Measurements from ENCODE around the gene ATG7. TPM values are rescaled to one million over a fixed set of nuclear protein-coding genes. Genes with fewer than 3 reads are reported as not detected.

ATG7 gene
- total and polyA plus RNA-seq, 12 donors, result 9.1 to 118 (median 40.0) TPM

DNA sequence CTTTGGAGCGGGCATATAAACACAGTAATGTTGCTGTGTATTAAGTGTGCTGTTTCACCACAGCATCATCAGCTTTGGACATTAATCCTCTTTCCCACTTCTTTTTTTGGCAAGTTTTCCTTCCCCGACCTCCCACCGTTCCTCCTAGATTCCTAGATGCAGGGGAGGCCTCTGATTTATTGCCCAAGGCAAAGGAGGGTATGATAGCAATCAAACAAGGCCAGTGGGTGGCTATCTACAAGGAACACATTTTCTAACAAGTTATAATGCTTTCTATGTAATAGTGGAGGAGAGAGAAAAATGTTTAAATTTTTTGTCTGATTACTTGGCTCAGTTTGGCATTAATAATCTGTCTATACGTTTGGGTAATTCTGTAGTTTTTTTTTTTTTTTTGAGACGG is 38.1 kb downstream of the ATG7 start:
- Histone ChIP-seq H3K4me3 (no peak overlapping the region), H3K27me3 (no peaks in the 10 kb centered on the region), H3K9me3 (replicated peaks in 1 of 3) (no peaks in the 10 kb centered on the region), H3K36me3 (replicated peaks in 1 of 2) (peaks cover 0 to 40% of the 10 kb centered on the region in 2 donors), H3K4me1 (replicated peaks in 1 of 2) (peaks cover 25 to 30% of the 10 kb centered on the region in 2 donors), H3K27ac (no peak overlapping the region)
- no peak for DNase-seq
- 75 to 79% (median 77%) methylated on average over 5 of the region's 5 CpGs for WGBS, 4 donors
- TF ChIP-seq, protein P1, sequence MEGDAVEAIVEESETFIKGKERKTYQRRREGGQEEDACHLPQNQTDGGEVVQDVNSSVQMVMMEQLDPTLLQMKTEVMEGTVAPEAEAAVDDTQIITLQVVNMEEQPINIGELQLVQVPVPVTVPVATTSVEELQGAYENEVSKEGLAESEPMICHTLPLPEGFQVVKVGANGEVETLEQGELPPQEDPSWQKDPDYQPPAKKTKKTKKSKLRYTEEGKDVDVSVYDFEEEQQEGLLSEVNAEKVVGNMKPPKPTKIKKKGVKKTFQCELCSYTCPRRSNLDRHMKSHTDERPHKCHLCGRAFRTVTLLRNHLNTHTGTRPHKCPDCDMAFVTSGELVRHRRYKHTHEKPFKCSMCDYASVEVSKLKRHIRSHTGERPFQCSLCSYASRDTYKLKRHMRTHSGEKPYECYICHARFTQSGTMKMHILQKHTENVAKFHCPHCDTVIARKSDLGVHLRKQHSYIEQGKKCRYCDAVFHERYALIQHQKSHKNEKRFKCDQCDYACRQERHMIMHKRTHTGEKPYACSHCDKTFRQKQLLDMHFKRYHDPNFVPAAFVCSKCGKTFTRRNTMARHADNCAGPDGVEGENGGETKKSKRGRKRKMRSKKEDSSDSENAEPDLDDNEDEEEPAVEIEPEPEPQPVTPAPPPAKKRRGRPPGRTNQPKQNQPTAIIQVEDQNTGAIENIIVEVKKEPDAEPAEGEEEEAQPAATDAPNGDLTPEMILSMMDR (IDR thresholded peaks at IDR 0.05), result no peak
- no peak for TF ChIP-seq POLR2A (IDR thresholded peaks at IDR 0.05)
- intact Hi-C loops (cut with DNase I), result no loop called here

DNA sequence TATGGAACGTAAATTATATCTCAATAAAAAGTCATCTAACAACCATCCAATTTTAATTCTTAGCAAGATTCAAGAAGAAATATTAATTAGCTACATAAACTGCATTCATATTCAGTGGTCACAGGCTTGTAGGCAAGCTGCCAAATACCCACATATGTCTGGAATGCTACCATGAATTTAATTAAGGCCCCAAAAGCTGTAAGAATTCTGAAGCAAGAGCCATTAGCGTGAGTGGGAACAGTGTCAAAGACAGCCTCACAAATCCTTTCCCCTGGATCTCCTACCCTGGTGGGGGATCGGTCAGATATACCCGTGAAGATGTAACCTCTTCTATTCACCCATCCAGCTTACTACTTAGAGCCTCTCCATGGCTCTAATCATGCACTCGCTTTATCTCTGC is 40.0 kb downstream of the ATG7 start:
- Histone ChIP-seq H3K9me3 (replicated peaks in 1 of 3) (no peaks in the 10 kb centered on the region), H3K4me3 (no peak overlapping the region), H3K4me1 (replicated peaks in 1 of 2) (peaks cover 8 to 11% of the 10 kb centered on the region in 2 donors), H3K36me3 (replicated peaks in 1 of 2) (peaks cover 0 to 58% of the 10 kb centered on the region in 2 donors), H3K27ac (no peak overlapping the region), H3K27me3 (no peaks in the 10 kb centered on the region)
- no peak for DNase-seq
- intact Hi-C loops (cut with DNase I), result no loop called here
- TF ChIP-seq POLR2A (IDR thresholded peaks at IDR 0.05), result no peak
- TF ChIP-seq, protein P1 (IDR thresholded peaks at IDR 0.05), result no peak
- WGBS, 4 donors, result 93 to 97% (median 95%) methylated on average over 5 of the region's 5 CpGs

DNA sequence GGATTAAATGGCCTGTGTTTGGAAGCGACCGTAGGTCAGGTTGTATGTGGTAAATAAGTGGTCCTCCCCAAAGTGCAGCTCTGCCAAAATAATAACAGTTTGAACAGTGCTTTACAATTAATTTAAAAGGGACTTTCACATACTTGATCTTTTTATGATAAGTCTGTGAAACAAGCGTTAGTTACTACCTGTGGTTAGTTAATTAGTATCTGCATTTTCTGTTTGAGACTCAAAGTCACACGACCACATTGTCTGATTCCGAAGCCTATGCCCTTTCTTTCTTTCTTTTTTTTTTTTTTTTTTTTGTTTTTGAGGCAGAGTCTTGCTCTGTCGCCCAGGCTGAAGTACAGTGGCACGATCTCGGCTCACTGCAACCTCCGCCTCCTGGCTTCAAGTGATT is 45.1 kb downstream of the ATG7 start:
- intact Hi-C loops (cut with DNase I), result no loop called here
- peaks cover 0 to 75% of the 10 kb centered on the region in 2 donors for H3K36me3 ChIP-seq (replicated peaks in 1 of 2)
- H3K9me3 ChIP-seq (replicated peaks in 1 of 3), result no peaks in the 10 kb centered on the region
- WGBS, 4 donors, result 79 to 90% (median 82%) methylated on average over 9 of the region's 9 CpGs
- no peak for DNase-seq
- H3K4me3 ChIP-seq, result no peak overlapping the region
- H3K4me1 ChIP-seq (replicated peaks in 1 of 2), result no peaks in the 10 kb centered on the region
- TF ChIP-seq, protein P1 (IDR thresholded peaks at IDR 0.05), result no peak
- no peak for TF ChIP-seq POLR2A (IDR thresholded peaks at IDR 0.05)
- no peak overlapping the region for H3K27ac ChIP-seq
- H3K27me3 ChIP-seq, result no peaks in the 10 kb centered on the region

DNA sequence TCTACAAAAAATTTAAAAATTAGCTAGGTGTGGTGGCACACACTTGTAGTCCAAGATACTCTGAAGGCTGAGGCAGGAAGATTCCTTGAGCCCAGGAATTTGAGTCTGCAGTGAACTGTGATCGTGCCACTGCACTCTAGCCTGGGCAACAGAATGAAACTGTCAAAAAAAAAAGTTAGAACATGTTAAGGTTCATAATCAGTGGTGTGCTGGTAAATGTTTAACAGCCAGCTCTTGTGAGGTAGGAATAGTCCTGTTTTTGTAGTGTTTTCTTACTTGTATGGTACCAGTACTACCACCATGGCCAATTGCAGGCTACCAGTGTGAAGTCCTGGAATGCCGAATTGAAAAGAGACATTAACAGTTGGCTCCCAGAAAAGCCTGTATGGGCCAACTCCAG is 50.7 kb downstream of the ATG7 start:
- 91 to 96% (median 95%) methylated on average over 2 of the region's 2 CpGs for WGBS, 4 donors
- Histone ChIP-seq H3K27me3 (no peaks in the 10 kb centered on the region), H3K4me1 (replicated peaks in 1 of 2) (peaks cover 0 to 8% of the 10 kb centered on the region in 2 donors), H3K4me3 (no peak overlapping the region), H3K27ac (peak overlapping the region in 1 of 5 donors; percentile 15), H3K36me3 (replicated peaks in 1 of 2) (peaks cover 0 to 40% of the 10 kb centered on the region in 2 donors), H3K9me3 (replicated peaks in 1 of 3) (no peaks in the 10 kb centered on the region)
- DNase-seq, result no peak
- TF ChIP-seq, protein P1 (IDR thresholded peaks at IDR 0.05), result no peak
- TF ChIP-seq POLR2A (IDR thresholded peaks at IDR 0.05), result no peak
- intact Hi-C loops (cut with DNase I), result loop anchor here in 1 of 2 donors (10.0 kb wide), 1 partner anchor 48 kb away; the partner anchor contains the start of gene ATG7
